ENCODE results near the gene GSG1L.

The GSG1L gene

GRCh38 chr16:27779641-27780164 is 283.8 kb downstream of the GSG1L start:
- peak; percentile 73 for TF ChIP-seq CTCF (IDR thresholded peaks at IDR 0.05; ENCODE audit: low read depth, low read length)

GRCh38 chr16:27778926-27779570 is 284.5 kb downstream of the GSG1L start:
- no peak for DNase-seq (ENCODE audit: extremely low read depth, low read depth)
- TF ChIP-seq CTCF (IDR thresholded peaks at IDR 0.05; ENCODE audit: low read depth, low read length): no peak

More at GRCh38 chr16:27779641-27780164, 283.8 kb downstream of the GSG1L start:
- peak; percentile 10 for DNase-seq (ENCODE audit: extremely low read depth, low read depth)

- no peak for TF ChIP-seq CTCF (IDR thresholded peaks at IDR 0.05; ENCODE audit: low read depth, low read length)
- no peak for DNase-seq (ENCODE audit: extremely low read depth, low read depth)
Observed at GRCh38 chr16:27778171-27778925, 285.2 kb downstream of the GSG1L start.

- no peak for DNase-seq (ENCODE audit: extremely low read depth, low read depth)
- no peak for TF ChIP-seq CTCF (IDR thresholded peaks at IDR 0.05; ENCODE audit: low read depth, low read length)
Observed at GRCh38 chr16:27777527-27777926, 286.0 kb downstream of the GSG1L start.

GRCh38 chr16:27776556-27777225 is 286.8 kb downstream of the GSG1L start:
- no peak for DNase-seq (ENCODE audit: extremely low read depth, low read depth)
- TF ChIP-seq CTCF (IDR thresholded peaks at IDR 0.05; ENCODE audit: low read depth, low read length): no peak

- TF ChIP-seq CTCF (IDR thresholded peaks at IDR 0.05; ENCODE audit: low read depth, low read length): no peak
- DNase-seq (ENCODE audit: extremely low read depth, low read depth): no peak
Observed at GRCh38 chr16:27775254-27775653, 288.3 kb downstream of the GSG1L start.

- TF ChIP-seq CTCF (IDR thresholded peaks at IDR 0.05; ENCODE audit: low read depth, low read length): no peak
- no peak for DNase-seq (ENCODE audit: extremely low read depth, low read depth)
Observed at GRCh38 chr16:27774779-27775178, 288.7 kb downstream of the GSG1L start.

All from AG09319 (cell line).